ENCODE measurements around the gene PKN2.
A peak's percentile ranks its signal among the peaks of the same experiment; 100 is the strongest.
"Not testable (repeated sequence)": the region's sequence is repeated elsewhere in the genome, so short reads cannot be mapped to it uniquely, and the experiment has no call there.

PKN2 gene

DNA sequence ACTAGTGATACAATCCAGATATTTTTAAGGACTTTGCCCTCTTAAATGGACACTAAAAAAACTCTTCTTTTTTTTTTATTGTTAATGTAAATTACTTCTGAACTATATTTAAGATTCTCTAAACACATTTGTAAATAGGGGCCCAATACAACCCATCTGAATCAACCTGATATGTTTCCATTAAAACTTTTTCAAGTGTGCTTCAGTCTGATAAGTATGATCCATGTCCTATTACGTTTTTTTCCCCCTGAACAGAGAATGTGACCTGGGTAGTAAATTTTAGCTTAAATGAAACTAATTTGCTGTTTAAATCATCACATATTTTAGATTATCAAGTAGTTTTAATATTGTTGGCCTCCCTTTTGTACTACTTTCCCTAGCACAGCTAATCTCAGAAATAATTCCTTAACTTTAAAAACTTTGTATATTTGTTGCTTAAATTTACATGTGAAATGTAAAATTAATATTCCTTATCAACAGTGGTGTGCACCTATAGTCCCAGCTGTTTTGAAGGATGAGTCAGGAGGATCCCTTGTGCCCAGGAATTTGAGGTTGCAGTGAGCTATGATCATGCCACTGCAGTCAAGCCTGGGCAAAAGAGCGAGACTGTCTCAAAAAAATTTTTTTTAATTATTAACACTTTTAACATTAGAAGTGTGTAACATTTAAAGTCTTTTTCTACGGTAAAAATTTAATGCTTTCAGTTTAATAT lies 3.0 kb upstream of the PKN2 start:
- no peak for DNase-seq

GRCh38 chr1:88684482-88685258 lies 597 bp downstream of the PKN2 start:
- peak; percentile 40 to 54 for DNase-seq

DNA sequence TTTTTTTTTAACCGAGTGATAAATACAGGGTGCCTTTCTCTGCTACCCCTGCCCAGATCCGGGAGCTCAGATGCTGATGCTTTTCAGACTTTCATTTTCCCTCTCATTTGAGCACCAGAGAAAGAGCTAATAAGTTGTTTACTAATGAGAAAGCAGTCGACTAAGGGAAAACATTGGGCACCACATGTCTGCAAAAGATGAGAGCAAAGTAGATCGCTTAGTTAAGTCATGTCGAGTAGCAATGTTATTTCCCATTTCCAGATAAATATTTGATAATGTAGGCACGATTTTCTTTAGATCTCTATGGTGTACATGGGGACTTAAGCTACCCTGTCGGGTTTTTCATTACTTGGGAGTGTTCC lies 1.2 kb downstream of the PKN2 start:
- DNase-seq = no peak

- no peak for DNase-seq
These were observed 7.5 kb downstream of the PKN2 start for GRCh38 chr1:88691540-88691939.

DNA sequence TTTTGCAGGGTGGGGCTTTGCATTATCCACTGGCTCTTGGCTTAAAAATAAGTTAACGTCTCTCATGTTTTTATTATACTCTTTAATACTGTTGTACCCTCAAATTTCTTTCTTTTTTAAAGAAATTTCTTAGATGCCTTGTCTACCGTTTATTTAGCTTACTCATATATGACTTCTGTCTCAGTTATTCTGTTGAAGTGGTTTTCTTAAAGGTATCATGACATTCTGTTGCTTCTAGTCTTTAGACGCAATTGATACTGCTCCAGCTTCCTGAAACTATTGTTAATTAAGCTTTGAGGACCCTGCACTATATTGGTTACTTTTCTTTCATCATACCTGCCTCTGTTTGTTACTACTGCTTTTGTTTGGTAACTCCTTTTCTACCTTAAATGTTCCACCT lies 11.7 kb downstream of the PKN2 start:
- no peak for DNase-seq

GRCh38 chr1:88697503-88697902 lies 13.4 kb downstream of the PKN2 start:
- no peak for DNase-seq

GRCh38 chr1:88698140-88698539 lies 14.1 kb downstream of the PKN2 start:
- DNase-seq = no peak

DNA sequence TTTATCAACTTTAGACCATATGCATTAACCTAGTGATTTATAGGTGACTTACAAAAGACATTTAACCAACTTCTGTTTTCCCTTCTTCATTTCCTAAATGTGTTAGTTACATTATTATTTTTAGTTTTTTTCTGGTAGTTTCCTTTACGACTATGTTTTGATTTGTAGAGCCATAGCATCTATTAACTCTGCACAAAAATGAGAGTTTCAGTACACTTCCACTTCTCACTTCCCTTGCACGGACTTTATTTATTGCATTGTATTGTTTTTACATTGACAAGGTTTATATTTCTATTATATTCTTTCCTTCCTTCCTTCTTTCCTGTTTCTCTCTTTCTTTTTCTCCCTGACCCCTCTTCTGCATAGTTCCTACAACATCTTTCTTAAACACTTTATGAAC lies 14.7 kb downstream of the PKN2 start:
- DNase-seq = no peak

DNA sequence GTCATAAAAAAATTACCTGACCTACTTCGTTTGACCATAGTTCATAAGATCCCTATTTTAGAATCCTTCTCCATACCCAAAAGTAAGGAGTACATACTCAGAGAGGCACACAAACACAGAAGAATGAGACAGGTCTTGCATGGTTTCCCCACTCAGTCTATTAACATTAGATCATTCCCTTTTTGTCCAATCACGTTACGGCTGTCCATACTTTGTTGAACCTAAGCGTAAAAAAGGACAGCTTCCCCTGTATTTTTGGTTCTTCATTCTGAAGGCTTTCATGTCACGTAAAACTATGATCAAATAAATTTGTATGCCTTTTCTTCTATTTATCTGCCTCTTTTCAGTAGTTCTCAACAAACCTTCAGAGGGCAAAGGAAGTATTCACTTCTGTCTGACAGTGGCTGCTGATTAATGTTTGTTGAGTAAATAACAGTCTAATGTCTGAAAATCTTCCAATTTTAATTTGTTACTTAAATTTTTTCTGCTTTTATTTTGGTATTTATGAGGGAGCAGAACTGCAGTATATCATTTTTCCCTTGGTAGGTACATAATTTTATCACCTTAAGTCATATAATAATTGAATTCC lies 16.4 kb downstream of the PKN2 start:
- no peak for DNase-seq

DNA sequence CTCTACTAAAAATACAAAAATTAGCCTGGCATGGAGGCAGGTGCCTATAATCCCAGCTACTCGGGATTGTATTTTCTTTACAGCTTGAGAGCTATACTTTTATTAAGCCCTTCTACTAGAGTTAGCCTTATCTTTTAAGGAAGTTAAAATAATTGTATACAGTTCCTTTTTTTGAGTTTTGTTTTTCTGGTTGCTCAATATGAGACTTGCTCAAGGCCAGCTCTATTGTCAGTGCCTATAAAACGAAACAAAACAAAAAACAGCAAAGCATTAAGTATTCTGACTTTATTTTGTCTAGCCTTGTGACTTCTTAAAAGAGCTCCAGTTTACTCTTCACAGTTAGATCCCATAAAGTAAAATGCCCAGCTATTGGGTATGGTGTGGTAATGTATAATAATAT lies 17.2 kb downstream of the PKN2 start:
- no peak for DNase-seq

DNA sequence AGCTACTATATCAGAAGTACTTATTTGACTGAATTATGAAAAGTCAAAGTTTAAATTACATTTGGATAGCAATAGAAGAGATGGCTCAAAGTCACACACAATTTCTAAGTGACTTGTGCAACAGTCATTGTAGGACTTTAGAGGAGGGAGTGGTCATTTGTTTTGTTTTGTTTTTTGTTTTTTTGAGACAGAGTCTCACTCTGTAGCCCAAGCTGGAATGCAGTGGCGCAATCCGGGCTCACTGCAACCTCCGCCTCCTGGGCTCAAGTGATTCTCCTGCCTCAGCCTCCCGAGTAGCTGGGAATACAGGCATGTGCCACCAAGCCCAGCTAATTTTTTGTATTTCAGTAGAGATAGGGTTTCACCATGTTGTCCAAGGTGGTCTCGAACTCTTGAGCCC lies 17.7 kb downstream of the PKN2 start:
- DNase-seq = not testable (repeated sequence)

DNA sequence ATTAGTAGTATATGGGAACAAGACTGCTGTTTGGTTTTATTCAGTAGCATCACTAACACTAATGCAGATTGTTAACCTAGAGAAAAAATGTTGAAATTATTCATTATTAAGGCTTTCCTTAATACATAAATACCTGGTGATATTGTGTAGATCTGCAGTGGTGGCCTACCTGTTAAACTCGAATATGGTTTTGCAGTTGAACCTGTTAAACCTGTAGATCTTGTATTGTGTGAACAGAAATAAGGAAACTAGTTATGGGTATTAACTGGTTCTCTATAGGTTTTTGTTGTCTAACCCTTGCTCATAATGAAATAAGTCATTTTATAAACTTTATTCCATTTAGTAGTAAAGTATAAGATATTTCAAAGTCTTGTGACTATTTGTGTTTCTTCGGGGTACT lies 23.9 kb downstream of the PKN2 start:
- no peak for DNase-seq

DNA sequence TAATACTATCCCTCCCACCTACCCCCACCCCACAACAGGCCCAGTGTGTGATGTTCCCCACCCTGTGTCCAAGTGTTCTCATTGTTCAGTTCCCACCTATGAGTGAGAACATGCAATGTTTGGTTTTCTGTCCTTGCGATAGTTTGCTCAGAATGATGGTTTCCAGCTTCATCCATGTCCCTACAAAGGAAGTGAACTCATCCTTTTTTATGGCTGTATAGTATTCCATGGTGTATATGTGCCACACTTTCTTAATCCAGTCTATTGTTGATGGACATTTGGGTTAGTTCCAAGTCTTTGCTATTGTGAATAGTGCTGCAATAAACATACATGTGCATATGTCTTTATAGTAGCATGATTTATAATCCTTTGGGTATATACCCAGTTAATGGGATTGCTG lies 28.8 kb downstream of the PKN2 start:
- not testable (repeated sequence) for DNase-seq

DNA sequence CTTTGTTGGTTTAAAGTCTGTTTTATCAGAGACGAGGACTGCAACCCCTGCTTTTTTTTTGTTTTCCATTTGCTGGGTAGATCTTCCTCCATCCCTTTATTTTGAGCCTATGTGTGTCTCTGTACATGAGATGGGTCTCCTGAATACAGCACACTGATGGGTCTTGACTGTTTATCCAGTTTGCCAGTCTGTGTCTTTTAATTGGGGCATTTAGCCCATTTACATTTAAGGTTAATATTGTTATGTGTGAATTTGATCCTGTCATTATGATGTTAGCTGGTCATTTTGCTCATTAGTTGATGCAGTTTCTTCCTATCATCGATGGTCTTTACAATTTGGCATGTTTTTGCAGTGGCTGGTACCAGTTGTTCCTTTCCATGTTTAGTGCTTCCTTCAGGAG lies 32.5 kb downstream of the PKN2 start:
- DNase-seq = not testable (repeated sequence)

- no peak for DNase-seq
These were observed 38.4 kb downstream of the PKN2 start for GRCh38 chr1:88722492-88722891.

DNA sequence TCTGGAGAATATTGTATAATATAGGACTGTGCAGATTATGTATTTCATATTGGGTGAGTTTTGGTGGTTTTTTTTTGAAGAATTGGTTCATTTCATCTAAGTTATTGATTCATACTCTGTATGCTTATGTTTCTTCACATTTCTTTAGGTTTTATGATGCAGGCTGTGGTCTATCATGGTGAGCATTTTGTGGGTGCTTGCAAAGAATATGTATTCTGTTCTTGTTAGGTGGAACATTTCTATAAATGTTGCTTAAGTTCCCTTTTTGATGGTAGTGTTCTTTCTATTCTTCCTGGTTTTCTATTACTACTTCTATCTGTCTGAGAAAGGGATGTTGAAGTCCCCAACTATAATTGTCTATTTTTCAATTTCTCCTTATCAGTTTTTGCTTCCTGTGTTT lies 42.6 kb downstream of the PKN2 start:
- no peak for DNase-seq

DNA sequence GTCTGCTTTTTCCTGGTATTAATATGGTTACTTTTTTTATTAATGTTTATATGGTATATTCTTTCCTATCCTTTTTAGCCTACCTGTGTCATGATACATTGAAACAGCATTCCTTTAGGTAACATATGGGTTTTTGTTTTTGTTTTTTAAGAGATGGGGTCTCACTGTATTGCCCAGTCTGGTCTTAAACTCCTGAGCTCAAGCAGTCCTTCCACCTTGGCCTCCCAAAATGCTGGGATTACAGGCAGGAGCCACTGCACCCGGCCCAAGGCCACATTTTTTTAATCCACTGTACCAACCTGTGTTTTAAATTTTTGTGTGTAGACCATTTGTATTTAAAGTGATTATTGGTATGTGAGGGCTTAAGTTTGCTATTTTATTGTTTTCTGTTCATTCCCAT lies 43.1 kb downstream of the PKN2 start:
- no peak for DNase-seq

DNA sequence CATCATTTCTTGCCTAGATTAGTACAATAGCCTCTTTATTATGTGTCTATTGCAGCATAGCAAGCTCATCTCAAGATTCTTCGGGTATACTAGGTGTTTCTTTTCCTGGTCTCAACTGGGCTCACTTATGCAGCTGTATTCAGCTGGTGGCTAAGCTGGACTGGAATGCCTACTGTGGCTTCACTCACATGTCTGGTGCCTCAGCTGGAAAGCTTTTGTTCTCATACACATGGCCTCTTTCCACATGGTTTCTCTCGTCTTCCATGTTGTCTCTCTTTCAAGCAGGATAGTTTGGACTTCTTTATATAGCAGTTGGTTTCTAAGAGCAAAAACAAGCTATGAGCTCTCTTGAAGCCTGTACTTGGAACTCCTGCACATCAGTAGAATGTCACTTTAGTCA lies 45.2 kb downstream of the PKN2 start:
- DNase-seq = no peak

DNA sequence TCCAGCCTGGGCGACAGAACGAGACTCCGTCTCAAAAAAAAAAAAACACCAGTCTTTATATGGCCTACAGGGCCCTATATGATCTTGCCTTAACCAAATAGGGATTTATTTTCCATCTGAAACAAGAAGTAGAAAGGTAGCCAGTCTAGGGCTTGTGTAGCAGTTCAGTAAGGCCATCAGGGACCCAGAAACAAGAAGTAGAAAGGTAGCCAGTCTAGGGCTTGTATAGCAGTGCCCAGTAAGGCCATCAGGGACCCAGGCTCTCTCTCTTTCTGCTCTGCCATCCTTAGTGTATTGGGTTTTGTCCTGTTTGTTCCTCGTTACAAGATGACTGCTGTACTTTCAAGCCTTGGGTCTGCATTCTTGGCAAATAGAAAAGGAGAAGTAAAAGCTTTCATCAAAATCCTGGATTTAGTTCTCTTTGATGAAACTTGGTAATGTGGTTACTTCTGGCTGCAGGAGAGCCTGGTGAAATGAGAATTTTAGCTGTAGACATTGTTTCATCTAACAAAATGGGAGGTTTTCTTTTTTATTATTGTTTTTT lies 46.1 kb downstream of the PKN2 start:
- DNase-seq = no peak

DNA sequence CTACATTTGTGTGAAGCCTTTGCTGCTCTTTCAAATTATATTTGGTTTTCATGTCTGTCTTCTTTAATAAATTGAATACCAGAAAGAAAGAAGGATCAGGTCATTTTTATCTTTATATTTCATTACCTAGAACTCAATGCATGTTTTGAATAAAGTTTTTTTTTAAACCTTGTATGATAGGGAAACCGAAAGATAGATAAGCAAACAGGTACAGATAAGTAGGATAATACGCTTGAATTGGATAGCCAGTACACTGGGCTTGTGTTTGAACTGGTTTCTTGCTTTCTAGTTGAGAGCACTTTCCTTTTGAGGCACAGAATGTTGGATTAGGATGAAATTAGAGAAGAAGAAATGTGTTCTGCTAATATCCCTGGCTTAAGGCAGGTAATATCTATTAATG lies 46.9 kb downstream of the PKN2 start:
- DNase-seq = no peak

- no peak for DNase-seq
These were observed 47.6 kb downstream of the PKN2 start for GRCh38 chr1:88731475-88732269.

- no peak for DNase-seq
These were observed 51.3 kb downstream of the PKN2 start for GRCh38 chr1:88735382-88735781.

DNA sequence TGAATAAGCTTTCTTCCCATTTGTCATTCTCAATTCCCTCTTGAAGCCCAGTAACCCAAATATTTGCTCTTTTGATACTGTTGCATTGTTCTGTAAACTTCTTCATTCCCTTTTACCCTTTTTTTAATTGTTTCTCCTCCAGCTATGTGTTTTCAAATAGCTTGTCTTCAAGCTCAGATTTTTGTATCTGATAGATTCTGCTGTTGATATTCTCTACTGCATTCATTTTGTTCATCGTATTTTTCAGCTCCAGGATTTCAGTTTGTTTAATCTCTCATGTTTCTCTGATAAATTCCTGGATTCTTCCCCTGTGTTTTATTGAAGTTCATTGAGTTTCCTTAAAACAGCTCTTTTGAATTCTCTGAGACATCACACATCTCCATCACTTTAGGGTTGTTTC lies 51.8 kb downstream of the PKN2 start:
- DNase-seq = no peak
